Mucosa of rectum (tissue), 2 donors: ENCODE results near the gene C12orf54.
"Not testable (repeated sequence)": the region's sequence is repeated elsewhere in the genome, so short reads cannot be mapped to it uniquely, and the experiment has no call there.

Source experiments
- H3K27ac ChIP-seq, 2 donors: one replicate each; pipeline ENCODE4 v1.7.0; 2013; ENCODE audit warnings: inconsistent platforms in 2 of 2, low read depth in 2 of 2, low read length in 2 of 2
- H3K27me3 ChIP-seq, 2 donors: one replicate each; pipeline ENCODE4 v1.7.0; 2013; ENCODE audit warnings: low read length in 2 of 2; ENCODE audit not compliant: control insufficient read depth in 2 of 2, insufficient read depth in 2 of 2
- H3K36me3 ChIP-seq, 2 donors: one replicate each; pipeline ENCODE4 v1.7.0; 2013; ENCODE audit warnings: low read length in 2 of 2; ENCODE audit not compliant: control insufficient read depth in 2 of 2, insufficient read depth in 2 of 2
- H3K4me1 ChIP-seq, 2 donors: one replicate each; pipeline ENCODE4 v1.7.0; 2013; ENCODE audit warnings: low read length in 2 of 2, mild to moderate bottlenecking in 1 of 2; ENCODE audit not compliant: control insufficient read depth in 2 of 2, insufficient read depth in 2 of 2
- H3K4me3 ChIP-seq, 2 donors: one replicate each; pipeline ENCODE4 v1.7.0; 2013; ENCODE audit warnings: low read length in 2 of 2
- H3K9ac ChIP-seq, 2 donors: one replicate each; pipeline ENCODE4 v1.7.0; 2013; ENCODE audit warnings: low read length in 2 of 2, low read depth in 1 of 2, mild to moderate bottlenecking in 1 of 2
- H3K9me3 ChIP-seq, 2 donors: one replicate each; pipeline ENCODE4 v1.7.0; 2013; ENCODE audit warnings: low read length in 2 of 2; ENCODE audit not compliant: control insufficient read depth in 2 of 2
- donor health status: healthy.
- donor health status: Normal muscosa, but diverticular disease.

The C12orf54 gene

GRCh38 chr12:48455116-48455515 is 27.2 kb upstream of the C12orf54 start:
- no peaks in the 10 kb centered on the region for H3K36me3 ChIP-seq
- H3K9me3 ChIP-seq: no peaks in the 10 kb centered on the region

GRCh38 chr12:48459259-48459658 is 23.0 kb upstream of the C12orf54 start:
- H3K4me1 ChIP-seq: no peaks in the 10 kb centered on the region
- H3K9me3 ChIP-seq: no peaks in the 10 kb centered on the region
- H3K9ac ChIP-seq: no peak overlapping the region
- H3K4me3 ChIP-seq: no peak overlapping the region
- H3K36me3 ChIP-seq: no peaks in the 10 kb centered on the region
- H3K27me3 ChIP-seq: no peaks in the 10 kb centered on the region
- H3K27ac ChIP-seq: no peak overlapping the region

More at GRCh38 chr12:48455116-48455515, 27.2 kb upstream of the C12orf54 start:
- Histone ChIP-seq H3K9ac (no peak overlapping the region), H3K4me1 (no peaks in the 10 kb centered on the region), H3K27ac (no peak overlapping the region), H3K27me3 (no peaks in the 10 kb centered on the region), H3K4me3 (no peak overlapping the region)

- H3K9ac ChIP-seq, H3K27me3 ChIP-seq, H3K4me1 ChIP-seq, H3K27ac ChIP-seq, H3K4me3 ChIP-seq, H3K9me3 ChIP-seq, H3K36me3 ChIP-seq: not testable (repeated sequence)
Observed at GRCh38 chr12:48469027-48469426, 13.3 kb upstream of the C12orf54 start.

GRCh38 chr12:48472259-48472658 is 10.0 kb upstream of the C12orf54 start, which contains the start of gene ANP32D:
TSS of gene ANP32D (plus strand) at chr12:48472559. CDS start at chr12:48472665, 106 bp downstream.
- Histone ChIP-seq H3K27ac (no peak within 1 kb of the TSS), H3K9ac (no peak within 1 kb of the TSS), H3K4me1 (no peaks in the 10 kb centered on the region), H3K4me3 (no peak within 1 kb of the TSS), H3K27me3 (no peaks in the 10 kb centered on the region), H3K9me3 (peaks cover 0 to 8% of the 10 kb centered on the region in 2 donors), H3K36me3 (no peaks in the 10 kb centered on the region)

- no peaks in the 10 kb centered on the region for H3K27me3 ChIP-seq
Observed at GRCh38 chr12:48473061-48473460, 9.2 kb upstream of the C12orf54 start.

GRCh38 chr12:48474497-48474896 is 7.8 kb upstream of the C12orf54 start:
- H3K4me1 ChIP-seq, H3K9ac ChIP-seq, H3K36me3 ChIP-seq, H3K27ac ChIP-seq, H3K4me3 ChIP-seq, H3K9me3 ChIP-seq, H3K27me3 ChIP-seq: not testable (repeated sequence)

More at GRCh38 chr12:48473061-48473460, 9.2 kb upstream of the C12orf54 start:
- Histone ChIP-seq H3K9me3 (peaks cover 0 to 8% of the 10 kb centered on the region in 2 donors), H3K9ac (no peak overlapping the region), H3K4me1 (no peaks in the 10 kb centered on the region), H3K27ac (no peak overlapping the region), H3K4me3 (no peak overlapping the region), H3K36me3 (no peaks in the 10 kb centered on the region)

GRCh38 chr12:48482930-48483329 is 632 bp downstream of the C12orf54 start:
- Histone ChIP-seq H3K9me3 (no peaks in the 10 kb centered on the region), H3K27me3 (no peaks in the 10 kb centered on the region), H3K9ac (no peak overlapping the region), H3K27ac (no peak overlapping the region), H3K36me3 (no peaks in the 10 kb centered on the region), H3K4me3 (no peak overlapping the region), H3K4me1 (no peaks in the 10 kb centered on the region)

- Histone ChIP-seq H3K9me3 (no peaks in the 10 kb centered on the region), H3K36me3 (no peaks in the 10 kb centered on the region), H3K4me1 (no peaks in the 10 kb centered on the region), H3K27me3 (no peaks in the 10 kb centered on the region), H3K4me3 (no peak overlapping the region), H3K9ac (no peak overlapping the region), H3K27ac (no peak overlapping the region)
Observed at GRCh38 chr12:48486261-48486660, 4.0 kb downstream of the C12orf54 start.

GRCh38 chr12:48486679-48487078 is 4.4 kb downstream of the C12orf54 start:
- H3K9ac ChIP-seq: no peak overlapping the region
- no peaks in the 10 kb centered on the region for H3K27me3 ChIP-seq
- H3K27ac ChIP-seq: no peak overlapping the region
- H3K4me1 ChIP-seq: no peaks in the 10 kb centered on the region
- H3K4me3 ChIP-seq: no peak overlapping the region
- H3K36me3 ChIP-seq: no peaks in the 10 kb centered on the region
- no peaks in the 10 kb centered on the region for H3K9me3 ChIP-seq

GRCh38 chr12:48489012-48489411 is 6.7 kb downstream of the C12orf54 start:
- no peak overlapping the region for H3K4me3 ChIP-seq
- no peak overlapping the region for H3K9ac ChIP-seq
- H3K27ac ChIP-seq: no peak overlapping the region
- no peaks in the 10 kb centered on the region for H3K4me1 ChIP-seq
- H3K9me3 ChIP-seq: no peaks in the 10 kb centered on the region
- H3K27me3 ChIP-seq: no peaks in the 10 kb centered on the region
- H3K36me3 ChIP-seq: no peaks in the 10 kb centered on the region

GRCh38 chr12:48489456-48489855 is 7.2 kb downstream of the C12orf54 start:
- not testable (repeated sequence) for H3K9ac ChIP-seq, H3K9me3 ChIP-seq, H3K4me1 ChIP-seq, H3K27me3 ChIP-seq, H3K27ac ChIP-seq, H3K36me3 ChIP-seq, H3K4me3 ChIP-seq
